ENCODE results near the gene LRMDA. TPM values are rescaled to one million over a fixed set of nuclear protein-coding genes. Genes with fewer than 3 reads are reported as not detected.

LRMDA gene
- total RNA-seq, 1 donor from 2014 or later = not detected

- ATAC-seq (ENCODE audit: low read depth) (no peak), DNase-seq (no peak)
- Mint-ChIP-seq H3K4me3 (no peak overlapping the region), H3K27me3 (no peaks in the 10 kb centered on the region), H3K27ac (no peak overlapping the region), H3K9me3 (peaks cover 4% of the 10 kb centered on the region), H3K4me1 (no peaks in the 10 kb centered on the region), H3K36me3 (ENCODE audit: low read depth) (no peaks in the 10 kb centered on the region)
- POLR2A ChIA-PET = no interaction called here
- no peak for TF ChIP-seq CTCF (IDR thresholded peaks at IDR 0.05)
- intact Hi-C loops (cut with micrococcal nuclease) = no loop called here
- CTCF ChIA-PET = no interaction called here
Measured at GRCh38 chr10:76150876-76151288, 719.5 kb downstream of the LRMDA start.

GRCh38 chr10:76152186-76152585 lies 720.8 kb downstream of the LRMDA start:
- DNase-seq (no peak), ATAC-seq (ENCODE audit: low read depth) (no peak)
- peaks cover 4% of the 10 kb centered on the region for H3K9me3 Mint-ChIP-seq
- H3K36me3 Mint-ChIP-seq (ENCODE audit: low read depth) = no peaks in the 10 kb centered on the region
- intact Hi-C loops (cut with micrococcal nuclease) = no loop called here
- no peaks in the 10 kb centered on the region for H3K4me1 Mint-ChIP-seq
- ChIA-PET POLR2A (no interaction called here), CTCF (no interaction called here)
- TF ChIP-seq CTCF (IDR thresholded peaks at IDR 0.05) = no peak
- H3K27me3 Mint-ChIP-seq = no peaks in the 10 kb centered on the region
- H3K27ac Mint-ChIP-seq = no peak overlapping the region
- no peak overlapping the region for H3K4me3 Mint-ChIP-seq

- no peaks in the 10 kb centered on the region for H3K27me3 Mint-ChIP-seq
- intact Hi-C loops (cut with micrococcal nuclease) = no loop called here
- ATAC-seq (ENCODE audit: low read depth) (no peak), DNase-seq (no peak)
- ChIA-PET POLR2A (no interaction called here), CTCF (no interaction called here)
- H3K4me3 Mint-ChIP-seq = no peak overlapping the region
- H3K27ac Mint-ChIP-seq = no peak overlapping the region
- TF ChIP-seq CTCF (IDR thresholded peaks at IDR 0.05) = no peak
- no peaks in the 10 kb centered on the region for H3K4me1 Mint-ChIP-seq
- peaks cover 4% of the 10 kb centered on the region for H3K9me3 Mint-ChIP-seq
- no peaks in the 10 kb centered on the region for H3K36me3 Mint-ChIP-seq (ENCODE audit: low read depth)
Measured at GRCh38 chr10:76155961-76156360, 724.5 kb downstream of the LRMDA start.

GRCh38 chr10:76160446-76161300 lies 729.2 kb downstream of the LRMDA start:
- intact Hi-C loops (cut with micrococcal nuclease) = no loop called here
- ChIA-PET CTCF (no interaction called here), POLR2A (no interaction called here)
- Mint-ChIP-seq H3K9me3 (no peaks in the 10 kb centered on the region), H3K27ac (no peak overlapping the region), H3K4me3 (no peak overlapping the region), H3K36me3 (ENCODE audit: low read depth) (no peaks in the 10 kb centered on the region), H3K4me1 (no peaks in the 10 kb centered on the region), H3K27me3 (no peaks in the 10 kb centered on the region)
- DNase-seq (no peak), ATAC-seq (ENCODE audit: low read depth) (no peak)
- TF ChIP-seq CTCF (IDR thresholded peaks at IDR 0.05) = no peak

- Mint-ChIP-seq H3K36me3 (ENCODE audit: low read depth) (no peaks in the 10 kb centered on the region), H3K27ac (no peak overlapping the region), H3K9me3 (peaks cover 1% of the 10 kb centered on the region), H3K27me3 (no peaks in the 10 kb centered on the region), H3K4me3 (no peak overlapping the region), H3K4me1 (no peaks in the 10 kb centered on the region)
- ChIA-PET POLR2A (no interaction called here), CTCF (no interaction called here)
- no peak for DNase-seq
- ATAC-seq (ENCODE audit: low read depth) = no peak
- no peak for TF ChIP-seq CTCF (IDR thresholded peaks at IDR 0.05)
- intact Hi-C loops (cut with micrococcal nuclease) = no loop called here
Measured at GRCh38 chr10:76161301-76161582, 729.8 kb downstream of the LRMDA start.

Measured in activated B cell treated with CpG ODN at 0.5 μM for 24 hours (primary cell).